K562 (cell line): ENCODE measurements around the gene PROP1.

Source experiments
- EP400 ChIP-seq: fragments of 450-650 bp; IDR thresholded peaks from 2 replicates; pipeline ENCODE4 v1.6.1; 2017; ENCODE audit warnings: antibody characterized with exemption, mild to moderate bottlenecking, moderate library complexity
- FOXA3 ChIP-seq, 2 experiments: fragments of 450-650 bp in 1 of 2; sonication (generic) in 1 of 2; formaldehyde crosslinking; IDR thresholded peaks in 1 of 2; conservative IDR thresholded peaks in 1 of 2; 2 replicates each; pipeline versions ENCODE4 v1.4.0 to v1.8.0; 2020 to 2022; ENCODE audit warnings: mild to moderate bottlenecking in 2 of 2, missing genetic modification reagents in 1 of 2
- KDM2B ChIP-seq: fragments of 250-450 bp; sonication (Bioruptor Pico); IDR thresholded peaks from 2 replicates; pipeline ENCODE4 v1.8.0; 2021; ENCODE audit warnings: mild to moderate bottlenecking, moderate library complexity
- MAFG ChIP-seq: fragments of 450-650 bp; conservative IDR thresholded peaks from 2 replicates; pipeline ENCODE4 v1.6.1; 2016; ENCODE audit warnings: missing genetic modification characterization, missing compliant biosample characterization
- NFYB ChIP-seq: IDR thresholded peaks from 2 replicates; pipeline ENCODE4 v1.6.1; 2011; ENCODE audit warnings: mild to moderate bottlenecking, moderate library complexity; ENCODE audit not compliant: insufficient read length; ENCODE audit errors: extremely low read depth
- TBL1XR1 ChIP-seq, 2 experiments: IDR thresholded peaks; 2 replicates each; pipeline ENCODE4 v1.6.1; 2012; ENCODE audit warnings: improper control_type of control experiment in 2 of 2, low read length in 2 of 2, mild to moderate bottlenecking in 1 of 2
- ZFX ChIP-seq: sonication (generic); formaldehyde crosslinking; IDR thresholded peaks from 2 replicates; pipeline ENCODE4 v1.8.0; 2022; ENCODE audit warnings: mild to moderate bottlenecking, missing genetic modification reagents, moderate library complexity
- TF ChIP-seq, protein P1 (sequence below), 3 experiments: IDR thresholded peaks in 2 of 3; conservative IDR thresholded peaks in 1 of 3; 2 replicates each; pipeline ENCODE4 v1.5.1; 2011 to 2012; ENCODE audit warnings: low read length in 3 of 3, mild to moderate bottlenecking in 3 of 3, control low read depth in 2 of 3, improper control_type of control experiment in 1 of 3, inconsistent platforms in 1 of 3, low read depth in 1 of 3, mixed read lengths in 1 of 3, moderate library complexity in 1 of 3; ENCODE audit not compliant: insufficient read depth in 2 of 3

- TF ChIP-seq, protein P1, sequence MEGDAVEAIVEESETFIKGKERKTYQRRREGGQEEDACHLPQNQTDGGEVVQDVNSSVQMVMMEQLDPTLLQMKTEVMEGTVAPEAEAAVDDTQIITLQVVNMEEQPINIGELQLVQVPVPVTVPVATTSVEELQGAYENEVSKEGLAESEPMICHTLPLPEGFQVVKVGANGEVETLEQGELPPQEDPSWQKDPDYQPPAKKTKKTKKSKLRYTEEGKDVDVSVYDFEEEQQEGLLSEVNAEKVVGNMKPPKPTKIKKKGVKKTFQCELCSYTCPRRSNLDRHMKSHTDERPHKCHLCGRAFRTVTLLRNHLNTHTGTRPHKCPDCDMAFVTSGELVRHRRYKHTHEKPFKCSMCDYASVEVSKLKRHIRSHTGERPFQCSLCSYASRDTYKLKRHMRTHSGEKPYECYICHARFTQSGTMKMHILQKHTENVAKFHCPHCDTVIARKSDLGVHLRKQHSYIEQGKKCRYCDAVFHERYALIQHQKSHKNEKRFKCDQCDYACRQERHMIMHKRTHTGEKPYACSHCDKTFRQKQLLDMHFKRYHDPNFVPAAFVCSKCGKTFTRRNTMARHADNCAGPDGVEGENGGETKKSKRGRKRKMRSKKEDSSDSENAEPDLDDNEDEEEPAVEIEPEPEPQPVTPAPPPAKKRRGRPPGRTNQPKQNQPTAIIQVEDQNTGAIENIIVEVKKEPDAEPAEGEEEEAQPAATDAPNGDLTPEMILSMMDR (IDR thresholded peaks at IDR 0.05 in 2 of 3, conservative IDR thresholded peaks at IDR 0.05 in 1 of 3; ENCODE audit: insufficient read depth in 2 of 3, low read depth in 1 of 3, low read length in 3 of 3) = no peak
- TF ChIP-seq TBL1XR1 (IDR thresholded peaks at IDR 0.05; ENCODE audit: low read length in 2 of 2) = no peak
- TF ChIP-seq EP400 = no peak
- TF ChIP-seq FOXA3 (CRISPR knock-in tag; conservative IDR thresholded peaks at IDR 0.05 in 1 of 2, IDR thresholded peaks at IDR 0.05 in 1 of 2) = no peak
- TF ChIP-seq MAFG (tag) = no peak
- no peak for TF ChIP-seq ZFX (CRISPR knock-in tag)
- no peak for TF ChIP-seq NFYB
- TF ChIP-seq KDM2B (CRISPR knock-in tag) = no peak
Measured at GRCh38 chr5:177972613-177973012, 23.4 kb downstream of the PROP1 start.
